B cell (primary cell): Measurements from ENCODE around the gene THEMIS. TPM values are rescaled to one million over a fixed set of nuclear protein-coding genes. Genes with fewer than 3 reads are reported as not detected.

Experiments
- ATAC-seq: fragments of 200-7000 bp; cut with Tn5 transposase; one replicate; pipeline ENCODE4 v1.10.0; 2021; ENCODE audit warnings: low read depth, mild to moderate bottlenecking, moderate number of reproducible peaks, moderate library complexity
- CTCF ChIA-PET: fragments of 350-600 bp; sonication (Branson Sonifier 250); formaldehyde crosslinking; loops from one replicate; lab custom pipeline; 2021; ENCODE audit warnings: antibody characterized with exemption, inconsistent platforms; lab: Charles Lee
- POLR2A ChIA-PET: fragments of 350-600 bp; sonication (Branson Sonifier 250); formaldehyde crosslinking; loops from one replicate; lab custom pipeline; 2021; ENCODE audit warnings: antibody characterized with exemption; lab: Charles Lee
- DNase-seq: peaks from one replicate; pipeline ENCODE4 v3.0.0; 2013
- H2AFZ ChIP-seq: 2 replicates; pipeline ENCODE4 v1.6.1; 2012; ENCODE audit warnings: mild to moderate bottlenecking, low read depth, low read length; ENCODE audit not compliant: insufficient read depth, poor library complexity, severe bottlenecking
- H3K27ac ChIP-seq, 2 donors: 1 replicate in 1 of 2; 2 replicates in 1 of 2; pipeline ENCODE4 v1.5.1; 2012 to 2013; ENCODE audit warnings: low read length in 2 of 2, mild to moderate bottlenecking in 2 of 2, moderate library complexity in 1 of 2
- H3K27me3 ChIP-seq, 4 experiments: fragments of 200-600 bp in 1 of 4; sonication (generic) in 1 of 4; replicated peaks in 1 of 4; 1 replicate in 2 of 4; 2 replicates in 2 of 4; pipeline versions ENCODE4 v1.6.1 to v1.7.0; 2013 to 2016; ENCODE audit warnings: low read length in 3 of 4, mild to moderate bottlenecking in 2 of 4, mixed read lengths in 1 of 4, moderate library complexity in 1 of 4; ENCODE audit not compliant: insufficient read depth in 4 of 4, control insufficient read depth in 3 of 4; ENCODE audit errors: control extremely low read depth in 1 of 4
- H3K36me3 ChIP-seq, 2 experiments: replicated peaks in 1 of 2; 1 replicate in 1 of 2; 2 replicates in 1 of 2; pipeline versions ENCODE4 v1.6.1 to v1.7.1; 2013; ENCODE audit warnings: low read length in 1 of 2; ENCODE audit not compliant: insufficient read depth in 2 of 2, control insufficient read depth in 1 of 2; ENCODE audit errors: control extremely low read depth in 1 of 2, extremely low read depth in 1 of 2
- H3K4me1 ChIP-seq, 2 donors: fragments of 200-600 bp in 1 of 2; sonication (generic) in 1 of 2; 1 replicate in 1 of 2; 2 replicates in 1 of 2; pipeline versions ENCODE4 v1.5.1 to v1.6.1; 2013 to 2017; ENCODE audit warnings: low read length in 2 of 2; ENCODE audit not compliant: control insufficient read depth in 2 of 2, insufficient read depth in 2 of 2
- H3K4me2 ChIP-seq: replicated peaks from 2 replicates; pipeline ENCODE3; 2012; ENCODE audit warnings: mild to moderate bottlenecking, low read depth, low read length; ENCODE audit not compliant: poor library complexity, severe bottlenecking
- H3K4me3 ChIP-seq, 5 experiments: fragments of 200-600 bp in 1 of 5; sonication (generic) in 1 of 5; 1 replicate in 3 of 5; 2 replicates in 2 of 5; pipeline versions ENCODE4 v1.5.1 to v1.7.0; 2011 to 2016; ENCODE audit warnings: low read length in 4 of 5, mild to moderate bottlenecking in 4 of 5, low read depth in 2 of 5, control low read depth in 1 of 5, moderate library complexity in 1 of 5; ENCODE audit not compliant: insufficient read depth in 1 of 5; ENCODE audit errors: control extremely low read depth in 1 of 5, extremely low read depth in 1 of 5
- H3K79me2 ChIP-seq: fragments of 200-600 bp; sonication (generic); one replicate; pipeline ENCODE4 v1.6.0; 2016; ENCODE audit warnings: low read length; ENCODE audit not compliant: control insufficient read depth, insufficient read depth
- H3K9ac ChIP-seq: fragments of 200-600 bp; sonication (generic); 2 replicates; pipeline ENCODE4 v1.6.1; 2017; ENCODE audit warnings: mild to moderate bottlenecking, low read length, moderate library complexity
- H3K9me3 ChIP-seq, 3 donors: one replicate each; pipeline versions ENCODE4 v1.6.1 to v1.7.1; 2013; ENCODE audit warnings: low read length in 2 of 3; ENCODE audit not compliant: control insufficient read depth in 2 of 3, insufficient read depth in 1 of 3; ENCODE audit errors: control extremely low read depth in 1 of 3
- H4K20me1 ChIP-seq: 2 replicates; pipeline ENCODE4 v1.6.0; 2012; ENCODE audit warnings: mild to moderate bottlenecking, low read length; ENCODE audit not compliant: insufficient read depth, control insufficient read depth, poor library complexity, severe bottlenecking
- H3K27ac Mint-ChIP-seq: one replicate; pipeline ENCODE4 v1.8.0; 2021; ENCODE audit warnings: mixed read lengths
- H3K27me3 Mint-ChIP-seq: one replicate; pipeline ENCODE4 v1.8.0; 2021; ENCODE audit warnings: mixed read lengths
- H3K4me1 Mint-ChIP-seq: one replicate; pipeline ENCODE4 v1.8.0; 2021; ENCODE audit warnings: mixed read lengths
- H3K4me3 Mint-ChIP-seq: one replicate; pipeline ENCODE4 v1.8.0; 2021; ENCODE audit warnings: mixed read lengths
- H3K9me3 Mint-ChIP-seq: one replicate; pipeline ENCODE4 v1.8.0; 2022; ENCODE audit warnings: mixed read lengths; ENCODE audit not compliant: insufficient read depth
- EZH2 ChIP-seq: IDR thresholded peaks from 2 replicates; pipeline ENCODE4 v1.6.1; 2012; ENCODE audit warnings: borderline replicate concordance, low read depth, mild to moderate bottlenecking, moderate library complexity, low read length; ENCODE audit not compliant: insufficient read depth, poor library complexity, severe bottlenecking
- WGBS: methylation state at CpG from one replicate; pipeline ENCODE4 v1.1.5; 2013; ENCODE audit warnings: missing lambda C conversion rate; ENCODE audit not compliant: insufficient coverage; 5-methylcytosine and 5-hydroxymethylcytosine counted together
- intact Hi-C: fragments of 100-400 bp; cut with micrococcal nuclease; formaldehyde crosslinking; loops from one replicate; pipeline ENCODE4 v1.10.0; 2022
- polyA plus RNA-seq: library from polyadenylated mRNA; depleted of rRNA; stranded (reverse); fragments of >200 nt; gene quantifications from 2 replicates; pipeline ENCODE4 v1.2.3, GENCODE V29; 2012
- total RNA-seq, 2 donors: library from RNA; stranded (reverse); fragments of 120-200 nt in 1 of 2; gene quantifications; 1 replicate in 1 of 2; 2 replicates in 1 of 2; pipeline versions ENCODE4 v1.2.3 to v1.2.4, GENCODE V29; 2013 to 2022
- TF ChIP-seq, protein P1 (sequence below): fragments of 200-600 bp; IDR thresholded peaks from one replicate; pipeline ENCODE4 v1.8.0; 2022; ENCODE audit warnings: antibody characterized with exemption, mild to moderate bottlenecking

Gene THEMIS
- total and polyA plus RNA-seq, 2 donors (not counting 1 experiment from before 2014, with no cell fraction given): 0.10 to 0.30 TPM

GRCh38 chr6:127920804-127921203 is 19.9 kb upstream of the THEMIS start:
- Histone ChIP-seq H3K9ac (no peak overlapping the region), H3K4me3 (no peak overlapping the region), H3K4me2 (no peak overlapping the region), H3K27me3 (peaks cover 0 to 2% (median 0%) of the 10 kb centered on the region in 4 experiments), H2AFZ (no peak overlapping the region), H3K4me1 (no peaks in the 10 kb centered on the region), H3K79me2 (no peaks in the 10 kb centered on the region), H3K9me3 (no peaks in the 10 kb centered on the region), H3K36me3 (no peaks in the 10 kb centered on the region), H4K20me1 (no peaks in the 10 kb centered on the region), H3K27ac (no peak overlapping the region)
- ChIA-PET POLR2A (no interaction called here), CTCF (no interaction called here)
- ATAC-seq (no peak), DNase-seq (no peak)
- intact Hi-C loops: no loop called here
- H3K4me1 Mint-ChIP-seq: no peaks in the 10 kb centered on the region
- no peak overlapping the region for H3K4me3 Mint-ChIP-seq
- no peaks in the 10 kb centered on the region for H3K27me3 Mint-ChIP-seq
- WGBS: 96% methylated on average over 3 of the region's 3 CpGs
- H3K9me3 Mint-ChIP-seq: peaks cover under 1% of the 10 kb centered on the region
- no peak for TF ChIP-seq EZH2
- TF ChIP-seq, protein P1, sequence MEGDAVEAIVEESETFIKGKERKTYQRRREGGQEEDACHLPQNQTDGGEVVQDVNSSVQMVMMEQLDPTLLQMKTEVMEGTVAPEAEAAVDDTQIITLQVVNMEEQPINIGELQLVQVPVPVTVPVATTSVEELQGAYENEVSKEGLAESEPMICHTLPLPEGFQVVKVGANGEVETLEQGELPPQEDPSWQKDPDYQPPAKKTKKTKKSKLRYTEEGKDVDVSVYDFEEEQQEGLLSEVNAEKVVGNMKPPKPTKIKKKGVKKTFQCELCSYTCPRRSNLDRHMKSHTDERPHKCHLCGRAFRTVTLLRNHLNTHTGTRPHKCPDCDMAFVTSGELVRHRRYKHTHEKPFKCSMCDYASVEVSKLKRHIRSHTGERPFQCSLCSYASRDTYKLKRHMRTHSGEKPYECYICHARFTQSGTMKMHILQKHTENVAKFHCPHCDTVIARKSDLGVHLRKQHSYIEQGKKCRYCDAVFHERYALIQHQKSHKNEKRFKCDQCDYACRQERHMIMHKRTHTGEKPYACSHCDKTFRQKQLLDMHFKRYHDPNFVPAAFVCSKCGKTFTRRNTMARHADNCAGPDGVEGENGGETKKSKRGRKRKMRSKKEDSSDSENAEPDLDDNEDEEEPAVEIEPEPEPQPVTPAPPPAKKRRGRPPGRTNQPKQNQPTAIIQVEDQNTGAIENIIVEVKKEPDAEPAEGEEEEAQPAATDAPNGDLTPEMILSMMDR: no peak
- no peak overlapping the region for H3K27ac Mint-ChIP-seq

GRCh38 chr6:127918506-127919427 is 17.9 kb upstream of the THEMIS start:
- 80% methylated on average over 1 of the region's 3 CpGs for WGBS
- Histone ChIP-seq H3K4me3 (no peak overlapping the region), H3K4me2 (no peak overlapping the region), H3K4me1 (no peaks in the 10 kb centered on the region), H3K9me3 (no peaks in the 10 kb centered on the region), H3K36me3 (no peaks in the 10 kb centered on the region), H3K9ac (no peak overlapping the region), H4K20me1 (no peaks in the 10 kb centered on the region), H3K27me3 (no peaks in the 10 kb centered on the region), H2AFZ (no peak overlapping the region), H3K27ac (no peak overlapping the region), H3K79me2 (no peaks in the 10 kb centered on the region)
- CTCF ChIA-PET: no interaction called here
- intact Hi-C loops: no loop called here
- DNase-seq (no peak), ATAC-seq (no peak)
- H3K27ac Mint-ChIP-seq: no peak overlapping the region
- no peak overlapping the region for H3K4me3 Mint-ChIP-seq
- no peaks in the 10 kb centered on the region for H3K27me3 Mint-ChIP-seq
- TF ChIP-seq EZH2: no peak
- TF ChIP-seq, protein P1: no peak
- H3K9me3 Mint-ChIP-seq: no peaks in the 10 kb centered on the region
- H3K4me1 Mint-ChIP-seq: no peaks in the 10 kb centered on the region
- POLR2A ChIA-PET: no interaction called here
